Panc1 (cell line): Measurements from ENCODE around the gene DLG2.

ENCODE experiments used
- CTCF ChIP-seq: fragments of 450-650 bp; IDR thresholded peaks from 2 replicates; pipeline ENCODE4 v1.5.1; 2017; ENCODE audit warnings: mild to moderate bottlenecking
- REST ChIP-seq, 2 experiments: IDR thresholded peaks; 2 replicates each; pipeline ENCODE4 v1.6.1; 2011 to 2012; ENCODE audit warnings: low read depth in 2 of 2, control low read depth in 1 of 2, low read length in 1 of 2, mild to moderate bottlenecking in 1 of 2, moderate library complexity in 1 of 2; ENCODE audit not compliant: insufficient read depth in 1 of 2

DNA sequence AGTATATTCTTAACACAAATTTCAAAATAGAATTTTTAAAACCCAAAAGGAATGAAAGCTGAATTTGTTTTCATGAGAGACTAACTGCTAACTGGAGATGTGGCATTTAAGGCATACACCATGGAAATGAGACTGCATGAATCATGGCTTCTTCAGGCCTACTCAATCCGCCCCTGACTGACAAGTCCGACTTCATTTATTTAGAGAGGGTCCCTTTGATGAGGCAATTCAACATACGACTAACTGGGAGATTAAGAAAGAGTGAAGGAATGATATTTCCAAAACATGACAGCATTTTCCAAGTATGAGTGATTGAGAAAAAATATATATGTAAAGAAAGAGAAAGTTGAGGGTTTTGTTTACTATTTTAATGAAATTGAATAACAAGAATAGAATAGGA lies 720.1 kb downstream of the DLG2 start:
- no peak for TF ChIP-seq CTCF
- no peak for TF ChIP-seq REST (IDR thresholded peaks at IDR 0.05; ENCODE audit: insufficient read depth in 1 of 2, low read depth in 2 of 2, low read length in 1 of 2)
